Neural cell (in vitro differentiated cells): ENCODE results near the gene FOXJ1. TPM values are rescaled to one million over a fixed set of nuclear protein-coding genes. Genes with fewer than 3 reads are reported as not detected.

ENCODE experiments used
- H2AFZ ChIP-seq: fragments of 200-600, 300-800 bp; sonication (generic), shearing (Covaris generic); 2 replicates; pipeline ENCODE4 v1.6.0; 2014; ENCODE audit warnings: low read depth, mild to moderate bottlenecking, antibody characterized with exemption, low read length, moderate library complexity
- H3F3A ChIP-seq: fragments of 200-600 bp; shearing (Covaris generic); 2 replicates; pipeline ENCODE4 v1.6.1; 2016; ENCODE audit warnings: mild to moderate bottlenecking, moderate library complexity, mixed read lengths, antibody characterized with exemption, low read length; ENCODE audit not compliant: insufficient read depth, poor library complexity, severe bottlenecking
- H3K27ac ChIP-seq: fragments of 200-600, 300-800 bp; sonication (generic), shearing (Covaris generic); 2 replicates; pipeline ENCODE4 v1.5.1; 2014; ENCODE audit warnings: mild to moderate bottlenecking, low read length, moderate library complexity
- H3K27me3 ChIP-seq: fragments of 300-800, 200-600 bp; sonication (generic), shearing (Covaris generic); 2 replicates; pipeline ENCODE4 v1.6.0; 2014; ENCODE audit warnings: mild to moderate bottlenecking, low read depth, low read length, moderate library complexity; ENCODE audit not compliant: insufficient read depth
- H3K36me3 ChIP-seq: fragments of 300-800, 200-600 bp; sonication (generic), shearing (Covaris generic); 2 replicates; pipeline ENCODE4 v1.5.1; 2014; ENCODE audit warnings: mild to moderate bottlenecking, antibody characterized with exemption, low read length, moderate library complexity; ENCODE audit not compliant: insufficient read depth
- H3K4me2 ChIP-seq: fragments of 300-800, 200-600 bp; sonication (generic), shearing (Covaris generic); 2 replicates; pipeline ENCODE4 v1.6.0; 2014; ENCODE audit warnings: mild to moderate bottlenecking, low read length
- H3K4me3 ChIP-seq: fragments of 300-800, 200-600 bp; sonication (generic), shearing (Covaris generic); 2 replicates; pipeline ENCODE4 v1.5.1; 2014; ENCODE audit warnings: mild to moderate bottlenecking, low read length, moderate library complexity
- H3K79me2 ChIP-seq: fragments of 200-600 bp; shearing (Covaris generic); replicated peaks from 2 replicates; pipeline ENCODE4 v1.6.0; 2014; ENCODE audit warnings: mild to moderate bottlenecking, low read length, moderate library complexity; ENCODE audit not compliant: insufficient read depth
- H3K9ac ChIP-seq: fragments of 300-800, 200-600 bp; sonication (generic), shearing (Covaris generic); 2 replicates; pipeline ENCODE4 v1.6.1; 2016; ENCODE audit warnings: mild to moderate bottlenecking, low read length, mixed read lengths
- H3K9me2 ChIP-seq: fragments of 200-600 bp; shearing (Covaris generic); 2 replicates; pipeline ENCODE4 v1.6.1; 2016; ENCODE audit warnings: mild to moderate bottlenecking, low read length, mixed read lengths; ENCODE audit not compliant: insufficient read depth
- H3K9me3 ChIP-seq: fragments of 200-600, 300-800 bp; sonication (generic), shearing (Covaris generic); 2 replicates; pipeline ENCODE4 v1.6.1; 2016; ENCODE audit warnings: mild to moderate bottlenecking, mixed run types, low read length, moderate library complexity, mixed read lengths
- H4K20me1 ChIP-seq: fragments of 200-600 bp; shearing (Covaris generic); 2 replicates; pipeline ENCODE4 v1.6.1; 2016; ENCODE audit warnings: mild to moderate bottlenecking, mixed run types; ENCODE audit not compliant: insufficient read depth
- CTCF ChIP-seq: fragments of 450-650 bp; IDR thresholded peaks from 2 replicates; pipeline ENCODE4 v1.5.1; 2014; ENCODE audit warnings: antibody characterized with exemption, mild to moderate bottlenecking, moderate library complexity; ENCODE audit not compliant: poor library complexity, severe bottlenecking
- EP300 ChIP-seq: fragments of 450-650 bp; conservative IDR thresholded peaks from 2 replicates; pipeline ENCODE4 v1.6.1; 2014; ENCODE audit warnings: antibody characterized with exemption, mild to moderate bottlenecking, moderate library complexity; ENCODE audit not compliant: poor library complexity, severe bottlenecking
- EZH2 ChIP-seq: fragments of 200-600, 300-800 bp; shearing (Covaris generic), sonication (generic); IDR thresholded peaks from 2 replicates; pipeline ENCODE4 v1.6.1; 2014; ENCODE audit warnings: antibody characterized with exemption, low read length, borderline replicate concordance, mild to moderate bottlenecking; ENCODE audit not compliant: insufficient read depth, poor library complexity, severe bottlenecking
- MXI1 ChIP-seq: fragments of 450-650 bp; conservative IDR thresholded peaks from 2 replicates; pipeline ENCODE4 v1.6.1; 2014; ENCODE audit warnings: antibody characterized with exemption, mild to moderate bottlenecking; ENCODE audit not compliant: poor library complexity, severe bottlenecking
- POLR2AphosphoS5 ChIP-seq: IDR thresholded peaks from 2 replicates; pipeline ENCODE4 v1.6.1; 2012
- RAD21 ChIP-seq: fragments of 450-650 bp; conservative IDR thresholded peaks from 2 replicates; pipeline ENCODE4 v1.6.1; 2014; ENCODE audit warnings: antibody characterized with exemption, mild to moderate bottlenecking, moderate library complexity
- REST ChIP-seq: IDR thresholded peaks from 2 replicates; pipeline ENCODE4 v1.6.1; 2012; ENCODE audit warnings: borderline replicate concordance
- SMC3 ChIP-seq: fragments of 450-650 bp; conservative IDR thresholded peaks from 2 replicates; pipeline ENCODE4 v1.6.1; 2014; ENCODE audit warnings: antibody characterized with exemption, mild to moderate bottlenecking, moderate library complexity; ENCODE audit not compliant: poor library complexity
- TAF1 ChIP-seq: IDR thresholded peaks from 2 replicates; pipeline ENCODE4 v1.6.1; 2012; ENCODE audit warnings: low read depth
- polyA plus RNA-seq: library from polyadenylated mRNA; depleted of rRNA; stranded (reverse); fragments of >200 nt; gene quantifications from 2 replicates; pipeline ENCODE4 v1.2.3, GENCODE V29; 2014

The FOXJ1 gene
- polyA plus RNA-seq, 1 donor from 2014 or later = 0.56 TPM

- Histone ChIP-seq H3K27ac (no peak overlapping the region), H3K36me3 (no peaks in the 10 kb centered on the region), H3K4me3 (no peak overlapping the region), H4K20me1 (no peaks in the 10 kb centered on the region), H3K9me2 (no peaks in the 10 kb centered on the region), H3F3A (no peaks in the 10 kb centered on the region), H3K27me3 (no peaks in the 10 kb centered on the region), H3K9ac (no peak overlapping the region), H3K9me3 (no peaks in the 10 kb centered on the region), H2AFZ (no peak overlapping the region), H3K4me2 (no peak overlapping the region), H3K79me2 (no peaks in the 10 kb centered on the region)
- TF ChIP-seq TAF1 (no peak), EP300 (no peak), MXI1 (no peak), CTCF (no peak), EZH2 (no peak), RAD21 (no peak), POLR2AphosphoS5 (no peak), REST (no peak), SMC3 (no peak)
These were observed 8.3 kb downstream of the FOXJ1 start for GRCh38 chr17:76132574-76133338.

- no peaks in the 10 kb centered on the region for H3K9me2 ChIP-seq
- no peaks in the 10 kb centered on the region for H3F3A ChIP-seq
- no peak overlapping the region for H3K4me2 ChIP-seq
- no peak for TF ChIP-seq EZH2
- no peak for TF ChIP-seq MXI1
- no peak for TF ChIP-seq POLR2AphosphoS5
- no peak for TF ChIP-seq RAD21
- TF ChIP-seq SMC3 = no peak
- no peak for TF ChIP-seq REST
- TF ChIP-seq TAF1 = no peak
- TF ChIP-seq EP300 = no peak
- no peaks in the 10 kb centered on the region for H3K27me3 ChIP-seq
- no peak overlapping the region for H3K27ac ChIP-seq
- H3K9ac ChIP-seq = no peak overlapping the region
- H3K36me3 ChIP-seq = no peaks in the 10 kb centered on the region
- no peaks in the 10 kb centered on the region for H4K20me1 ChIP-seq
- H2AFZ ChIP-seq = no peak overlapping the region
- H3K4me3 ChIP-seq = no peak overlapping the region
- H3K9me3 ChIP-seq = no peaks in the 10 kb centered on the region
- no peaks in the 10 kb centered on the region for H3K79me2 ChIP-seq
These were observed 9.1 kb downstream of the FOXJ1 start for GRCh38 chr17:76131692-76132573.
